A673 (cell line): ENCODE data around the gene CXCL17. TPM values are rescaled to one million over a fixed set of nuclear protein-coding genes. Genes with fewer than 3 reads are reported as not detected.

Experiments used
- BruUV-seq: library from RNA; stranded (reverse); fragments of 400-500 nt; replicated peaks from 2 replicates; lab custom pipeline; 2021; lab: Mats Ljungman, UMichigan
- CTCF ChIA-PET: fragments of 300-600 bp; sonication (Branson Sonifier 250); formaldehyde crosslinking; loops from one replicate; lab custom pipeline; 2022; ENCODE audit warnings: antibody characterized with exemption; lab: Charles Lee
- POLR2A ChIA-PET: fragments of 300-600 bp; sonication (Branson Sonifier 250); formaldehyde crosslinking; loops from one replicate; lab custom pipeline; 2022; ENCODE audit warnings: antibody characterized with exemption; ENCODE audit not compliant: low non-redundant PET; lab: Charles Lee
- DNase-seq: peaks from one replicate; pipeline ENCODE4 v3.0.0-alpha.2; 2015; ENCODE audit warnings: low spot score
- H3K27ac ChIP-seq: fragments of 200-600 bp; sonication (generic); 2 replicates; pipeline ENCODE4 v1.5.1; 2016; ENCODE audit warnings: mixed run types, low read depth, mild to moderate bottlenecking, mixed read lengths, antibody characterized with exemption, low read length; ENCODE audit not compliant: poor library complexity, severe bottlenecking
- H3K27me3 ChIP-seq: fragments of 200-600 bp; sonication (generic); replicated peaks from 2 replicates; pipeline ENCODE4 v1.6.1; 2017; ENCODE audit warnings: mixed run types, low read depth, mild to moderate bottlenecking, mixed read lengths, antibody characterized with exemption, low read length; ENCODE audit not compliant: insufficient read depth, poor library complexity
- H3K36me3 ChIP-seq: fragments of 200-600 bp; sonication (generic); 2 replicates; pipeline ENCODE4 v1.6.1; 2016; ENCODE audit warnings: mixed run types, mild to moderate bottlenecking, mixed read lengths, antibody characterized with exemption, low read length; ENCODE audit not compliant: insufficient read depth, poor library complexity, severe bottlenecking
- H3K4me1 ChIP-seq: fragments of 200-600 bp; sonication (generic); 2 replicates; pipeline ENCODE4 v1.6.1; 2017; ENCODE audit warnings: mixed run types, mild to moderate bottlenecking, mixed read lengths, antibody characterized with exemption, low read length; ENCODE audit not compliant: insufficient read depth, poor library complexity, severe bottlenecking
- H3K4me3 ChIP-seq: fragments of 200-600 bp; sonication (generic); 2 replicates; pipeline ENCODE4 v1.5.1; 2016; ENCODE audit warnings: low read depth, mixed run types, mild to moderate bottlenecking, mixed read lengths, low read length; ENCODE audit not compliant: poor library complexity, severe bottlenecking
- H3K9me3 ChIP-seq: fragments of 200-600 bp; sonication (generic); 2 replicates; pipeline ENCODE4 v1.6.1; 2016; ENCODE audit warnings: mixed run types, low read depth, mild to moderate bottlenecking, mixed read lengths, antibody characterized with exemption, low read length; ENCODE audit not compliant: poor library complexity, severe bottlenecking
- CTCF ChIP-seq: fragments of 300-800, 200-600 bp; sonication (generic); conservative IDR thresholded peaks from 2 replicates; pipeline ENCODE4 v1.5.1; 2017; ENCODE audit warnings: low read depth, mild to moderate bottlenecking, antibody characterized with exemption, low read length, moderate library complexity, mixed read lengths
- EZH2 ChIP-seq: fragments of 200-600 bp; sonication (generic); IDR thresholded peaks from 2 replicates; pipeline ENCODE4 v1.6.1; 2017; ENCODE audit warnings: borderline replicate concordance, low read depth, mild to moderate bottlenecking, mixed read lengths, antibody characterized with exemption, low read length; ENCODE audit not compliant: poor library complexity, severe bottlenecking
- intact Hi-C: fragments of 100-400 bp; cut with micrococcal nuclease; formaldehyde crosslinking; loops from one replicate; pipeline ENCODE4 v1.10.0; 2022; ENCODE audit not compliant: unreplicated experiment
- total RNA-seq: library from RNA; stranded (reverse); gene quantifications from 2 replicates; pipeline ENCODE4 v1.2.3, GENCODE V29; 2021

The CXCL17 gene
- total RNA-seq, 1 experiment from 2014 or later: not detected

GRCh38 chr19:42433503-42434260, 9.1 kb downstream of the CXCL17 start:
- ChIA-PET POLR2A (no interaction called here), CTCF (no interaction called here)
- Histone ChIP-seq H3K4me3 (no peak overlapping the region), H3K9me3 (no peaks in the 10 kb centered on the region), H3K36me3 (no peaks in the 10 kb centered on the region), H3K4me1 (no peaks in the 10 kb centered on the region), H3K27ac (no peak overlapping the region), H3K27me3 (no peaks in the 10 kb centered on the region)
- intact Hi-C loops: no loop called here
- TF ChIP-seq EZH2 (no peak), CTCF (peak; percentile 64)
- BruUV-seq: no TSS peak
- DNase-seq: peak; percentile 51

DNA sequence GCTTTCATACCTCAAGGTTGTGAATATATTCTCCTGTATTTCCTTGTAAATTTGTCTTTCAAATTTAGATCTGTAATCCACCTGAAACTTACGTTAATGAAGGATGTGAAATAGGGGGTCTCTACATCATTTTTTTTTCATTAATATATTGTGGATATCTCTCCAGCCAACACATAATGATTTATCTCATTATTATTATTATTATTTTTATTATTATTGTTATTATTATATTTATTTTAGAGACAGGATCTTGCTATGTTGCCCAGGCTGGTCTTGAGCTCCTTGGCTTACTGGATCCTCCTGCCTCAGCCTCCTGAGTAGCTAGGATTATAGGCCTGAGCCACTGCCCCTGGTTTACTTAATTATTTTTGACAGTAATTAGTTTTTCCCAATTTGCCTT, 11.3 kb downstream of the CXCL17 start:
- Histone ChIP-seq H3K4me1 (no peaks in the 10 kb centered on the region), H3K4me3 (no peak overlapping the region), H3K36me3 (no peaks in the 10 kb centered on the region), H3K9me3 (no peaks in the 10 kb centered on the region), H3K27me3 (no peaks in the 10 kb centered on the region), H3K27ac (no peak overlapping the region)
- TF ChIP-seq CTCF (no peak), EZH2 (no peak)
- DNase-seq: no peak
- CTCF ChIA-PET: no interaction called here
- POLR2A ChIA-PET: no interaction called here
- intact Hi-C loops: no loop called here
- BruUV-seq: no TSS peak

GRCh38 chr19:42428676-42429075, 14.1 kb downstream of the CXCL17 start:
- Histone ChIP-seq H3K27ac (no peak overlapping the region), H3K27me3 (no peaks in the 10 kb centered on the region), H3K4me3 (no peak overlapping the region), H3K36me3 (no peaks in the 10 kb centered on the region), H3K4me1 (no peaks in the 10 kb centered on the region), H3K9me3 (no peaks in the 10 kb centered on the region)
- BruUV-seq: no TSS peak
- intact Hi-C loops: no loop called here
- no peak for TF ChIP-seq CTCF
- no peak for TF ChIP-seq EZH2
- ChIA-PET CTCF (no interaction called here), POLR2A (no interaction called here)
- DNase-seq: no peak
